ENCODE results near the gene ZFP64. TPM values are rescaled to one million over a fixed set of nuclear protein-coding genes. Genes with fewer than 3 reads are reported as not detected.
"Not testable (repeated sequence)": the region's sequence is repeated elsewhere in the genome, so short reads cannot be mapped to it uniquely, and the experiment has no call there.

Gene ZFP64
- polyA plus RNA-seq, 1 experiment = 24.4 TPM

- no peak for DNase-seq (ENCODE audit: low read depth, low spot score)
- no peak for TF ChIP-seq CTCF (IDR thresholded peaks at IDR 0.05; ENCODE audit: low read depth, low read length)
- no peak overlapping the region for H3K4me3 ChIP-seq (ENCODE audit: low read depth, low read length)
- H3K27ac ChIP-seq (ENCODE audit: low read depth, low read length) = no peak overlapping the region
- CTCF ChIA-PET = no interaction called here
- no peaks in the 10 kb centered on the region for H3K9me3 ChIP-seq (ENCODE audit: control insufficient read depth, insufficient read depth, low read length)
- no peaks in the 10 kb centered on the region for H3K27me3 ChIP-seq (ENCODE audit: control insufficient read depth, insufficient read depth, low read length)
- POLR2A ChIA-PET = no interaction called here
Observed at GRCh38 chr20:52234302-52235045, 42.9 kb upstream of the ZFP64 start.

GRCh38 chr20:52231230-52231746 is 39.7 kb upstream of the ZFP64 start:
- no peak for TF ChIP-seq CTCF (IDR thresholded peaks at IDR 0.05; ENCODE audit: low read depth, low read length)
- DNase-seq (ENCODE audit: low read depth, low spot score) = no peak
- ChIA-PET POLR2A (no interaction called here), CTCF (interaction anchor here (2.2 kb wide), 1 partner anchor 11 kb away, joined by 6 read pairs; no protein-coding TSS in a partner anchor)
- Histone ChIP-seq H3K27me3 (ENCODE audit: control insufficient read depth, insufficient read depth, low read length) (no peaks in the 10 kb centered on the region), H3K9me3 (ENCODE audit: control insufficient read depth, insufficient read depth, low read length) (no peaks in the 10 kb centered on the region), H3K27ac (ENCODE audit: low read depth, low read length) (no peak overlapping the region), H3K4me3 (ENCODE audit: low read depth, low read length) (no peak overlapping the region)

- Histone ChIP-seq H3K9me3 (ENCODE audit: control insufficient read depth, insufficient read depth, low read length) (no peaks in the 10 kb centered on the region), H3K27me3 (ENCODE audit: control insufficient read depth, insufficient read depth, low read length) (no peaks in the 10 kb centered on the region), H3K4me3 (ENCODE audit: low read depth, low read length) (no peak overlapping the region), H3K27ac (ENCODE audit: low read depth, low read length) (no peak overlapping the region)
- TF ChIP-seq CTCF (IDR thresholded peaks at IDR 0.05; ENCODE audit: low read depth, low read length) = no peak
- ChIA-PET CTCF (interaction anchor here (2.2 kb wide), 1 partner anchor 12 kb away, joined by 6 read pairs; no protein-coding TSS in a partner anchor), POLR2A (no interaction called here)
- no peak for DNase-seq (ENCODE audit: low read depth, low spot score)
Observed at GRCh38 chr20:52230409-52230808, 38.8 kb upstream of the ZFP64 start.

GRCh38 chr20:52229346-52229745 is 37.8 kb upstream of the ZFP64 start:
- H3K27ac ChIP-seq (ENCODE audit: low read depth, low read length); POLR2A ChIA-PET; CTCF ChIA-PET; DNase-seq (ENCODE audit: low read depth, low spot score); H3K4me3 ChIP-seq (ENCODE audit: low read depth, low read length); H3K27me3 ChIP-seq (ENCODE audit: control insufficient read depth, insufficient read depth, low read length); H3K9me3 ChIP-seq (ENCODE audit: control insufficient read depth, insufficient read depth, low read length): not testable (repeated sequence)

- POLR2A ChIA-PET = no interaction called here
- no peak for DNase-seq (ENCODE audit: low read depth, low spot score)
- Histone ChIP-seq H3K27ac (ENCODE audit: low read depth, low read length) (no peak overlapping the region), H3K27me3 (ENCODE audit: control insufficient read depth, insufficient read depth, low read length) (no peaks in the 10 kb centered on the region), H3K9me3 (ENCODE audit: control insufficient read depth, insufficient read depth, low read length) (no peaks in the 10 kb centered on the region), H3K4me3 (ENCODE audit: low read depth, low read length) (no peak overlapping the region)
- CTCF ChIA-PET = interaction anchor here (0.6 kb wide), 1 partner anchor 18 kb away, joined by 3 read pairs; no protein-coding TSS in a partner anchor
- TF ChIP-seq CTCF (IDR thresholded peaks at IDR 0.05; ENCODE audit: low read depth, low read length) = no peak
Observed at GRCh38 chr20:52226370-52226769, 34.8 kb upstream of the ZFP64 start.

All from AG04450 (cell line).